Measurements from ENCODE around the gene GRK3. TPM values are rescaled to one million over a fixed set of nuclear protein-coding genes. Genes with fewer than 3 reads are reported as not detected.

The GRK3 gene
- total RNA-seq, 1 donor from 2014 or later = 3.8 TPM

DNA sequence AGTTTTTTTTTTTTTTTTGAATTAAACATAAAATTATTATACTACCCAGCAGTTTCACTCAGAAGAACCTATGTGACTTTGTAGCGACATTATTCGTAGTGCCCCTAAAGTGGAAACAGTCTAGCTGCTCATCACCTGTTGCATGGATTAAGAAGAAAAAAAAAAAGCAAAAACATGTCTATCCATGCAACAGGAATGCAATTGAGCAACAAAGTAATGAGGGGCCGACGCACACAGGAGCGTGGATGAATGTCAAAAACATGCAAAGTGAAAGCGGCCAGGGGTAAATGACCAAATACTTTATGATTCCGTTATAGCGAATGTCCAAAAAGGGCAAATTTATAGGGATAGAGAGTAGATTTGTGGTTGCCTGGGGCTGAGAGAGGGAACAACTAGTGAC, 193.8 kb downstream of the GRK3 start:
- no peak overlapping the region for H3K4me3 ChIP-seq
- H3K27ac ChIP-seq (replicated peaks) = peak overlapping the region; percentile 15
- H3K9me3 ChIP-seq (replicated peaks) = no peaks in the 10 kb centered on the region
- peaks cover 92% of the 10 kb centered on the region for H3K4me1 ChIP-seq
- H3K36me3 ChIP-seq = no peaks in the 10 kb centered on the region
- DNase-seq = no peak
- TF ChIP-seq, protein P1, sequence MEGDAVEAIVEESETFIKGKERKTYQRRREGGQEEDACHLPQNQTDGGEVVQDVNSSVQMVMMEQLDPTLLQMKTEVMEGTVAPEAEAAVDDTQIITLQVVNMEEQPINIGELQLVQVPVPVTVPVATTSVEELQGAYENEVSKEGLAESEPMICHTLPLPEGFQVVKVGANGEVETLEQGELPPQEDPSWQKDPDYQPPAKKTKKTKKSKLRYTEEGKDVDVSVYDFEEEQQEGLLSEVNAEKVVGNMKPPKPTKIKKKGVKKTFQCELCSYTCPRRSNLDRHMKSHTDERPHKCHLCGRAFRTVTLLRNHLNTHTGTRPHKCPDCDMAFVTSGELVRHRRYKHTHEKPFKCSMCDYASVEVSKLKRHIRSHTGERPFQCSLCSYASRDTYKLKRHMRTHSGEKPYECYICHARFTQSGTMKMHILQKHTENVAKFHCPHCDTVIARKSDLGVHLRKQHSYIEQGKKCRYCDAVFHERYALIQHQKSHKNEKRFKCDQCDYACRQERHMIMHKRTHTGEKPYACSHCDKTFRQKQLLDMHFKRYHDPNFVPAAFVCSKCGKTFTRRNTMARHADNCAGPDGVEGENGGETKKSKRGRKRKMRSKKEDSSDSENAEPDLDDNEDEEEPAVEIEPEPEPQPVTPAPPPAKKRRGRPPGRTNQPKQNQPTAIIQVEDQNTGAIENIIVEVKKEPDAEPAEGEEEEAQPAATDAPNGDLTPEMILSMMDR (IDR thresholded peaks at IDR 0.05; ENCODE audit: borderline replicate concordance) = no peak
- intact Hi-C loops (cut with micrococcal nuclease) = no loop called here
- H3K27me3 ChIP-seq (ENCODE audit: low read depth) = no peaks in the 10 kb centered on the region

GRCh38 chr22:25759825-25760231, 195.4 kb downstream of the GRK3 start:
- no peaks in the 10 kb centered on the region for H3K9me3 ChIP-seq (replicated peaks)
- peak overlapping the region; percentile 76 for H3K27ac ChIP-seq (replicated peaks)
- intact Hi-C loops (cut with micrococcal nuclease) = no loop called here
- H3K36me3 ChIP-seq = peaks cover 5% of the 10 kb centered on the region
- peaks cover 87% of the 10 kb centered on the region for H3K4me1 ChIP-seq
- TF ChIP-seq, protein P1 (IDR thresholded peaks at IDR 0.05; ENCODE audit: borderline replicate concordance) = no peak
- H3K27me3 ChIP-seq (ENCODE audit: low read depth) = no peaks in the 10 kb centered on the region
- H3K4me3 ChIP-seq = no peak overlapping the region
- DNase-seq = no peak

- H3K4me3 ChIP-seq = no peak overlapping the region
- no peaks in the 10 kb centered on the region for H3K9me3 ChIP-seq (replicated peaks)
- TF ChIP-seq, protein P1 (IDR thresholded peaks at IDR 0.05; ENCODE audit: borderline replicate concordance) = no peak
- intact Hi-C loops (cut with micrococcal nuclease) = no loop called here
- no peaks in the 10 kb centered on the region for H3K27me3 ChIP-seq (ENCODE audit: low read depth)
- peaks cover 88% of the 10 kb centered on the region for H3K4me1 ChIP-seq
- H3K27ac ChIP-seq (replicated peaks) = peak overlapping the region; percentile 76
- H3K36me3 ChIP-seq = peaks cover 9% of the 10 kb centered on the region
- no peak for DNase-seq
Measured at GRCh38 chr22:25760294-25760693, 195.8 kb downstream of the GRK3 start.

DNA sequence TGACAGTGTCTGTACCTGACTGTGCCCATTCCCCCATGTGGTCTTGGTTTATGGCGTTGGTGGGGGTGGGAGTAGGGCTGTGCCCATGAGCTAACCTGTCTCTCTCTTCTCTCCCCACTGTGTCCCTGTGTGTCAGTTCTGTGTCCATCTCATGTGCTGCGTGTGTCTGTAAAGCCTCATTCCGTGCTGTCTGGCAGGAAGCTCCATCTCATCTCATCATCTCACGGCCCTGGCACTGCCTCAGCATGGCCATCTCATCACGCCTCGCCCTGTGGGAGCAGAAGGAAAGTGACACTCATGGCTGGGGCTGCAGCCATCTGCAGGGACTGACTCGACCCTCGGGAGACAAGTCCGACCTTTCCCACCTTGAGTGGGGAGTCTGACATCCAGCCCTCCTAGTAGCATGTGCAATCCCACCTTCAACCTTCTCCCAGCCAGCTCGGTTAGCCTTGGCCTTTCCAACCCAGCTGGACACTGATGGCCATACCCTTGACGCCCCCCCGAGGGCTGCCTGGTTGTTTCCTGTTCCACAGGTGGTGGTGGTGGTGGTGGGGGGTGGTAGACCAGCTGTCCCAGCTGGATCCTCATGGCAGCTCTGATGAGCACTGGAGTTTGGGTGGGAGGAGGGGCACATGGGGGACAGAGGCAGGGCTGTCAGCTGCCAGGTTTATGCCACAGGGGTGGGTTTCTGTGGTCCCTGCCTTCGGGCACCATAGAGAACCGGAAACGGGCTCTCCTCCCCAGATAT, 196.5 kb downstream of the GRK3 start:
- Histone ChIP-seq H3K4me3 (no peak overlapping the region), H3K4me1 (peaks cover 88% of the 10 kb centered on the region), H3K27me3 (ENCODE audit: low read depth) (no peaks in the 10 kb centered on the region), H3K9me3 (replicated peaks) (peaks cover 4% of the 10 kb centered on the region), H3K27ac (replicated peaks) (peak overlapping the region; percentile 76), H3K36me3 (peaks cover 15% of the 10 kb centered on the region)
- TF ChIP-seq, protein P1 (IDR thresholded peaks at IDR 0.05; ENCODE audit: borderline replicate concordance) = no peak
- intact Hi-C loops (cut with micrococcal nuclease) = no loop called here
- no peak for DNase-seq

GRCh38 chr22:25762147-25762546, 197.7 kb downstream of the GRK3 start:
- no peak overlapping the region for H3K4me3 ChIP-seq
- DNase-seq = no peak
- no peaks in the 10 kb centered on the region for H3K27me3 ChIP-seq (ENCODE audit: low read depth)
- H3K27ac ChIP-seq (replicated peaks) = peak overlapping the region; percentile 76
- TF ChIP-seq, protein P1 (IDR thresholded peaks at IDR 0.05; ENCODE audit: borderline replicate concordance) = no peak
- peaks cover 16% of the 10 kb centered on the region for H3K9me3 ChIP-seq (replicated peaks)
- intact Hi-C loops (cut with micrococcal nuclease) = no loop called here
- peaks cover 21% of the 10 kb centered on the region for H3K36me3 ChIP-seq
- peaks cover 80% of the 10 kb centered on the region for H3K4me1 ChIP-seq
